ENCODE data around the gene EFNB3. TPM values are rescaled to one million over a fixed set of nuclear protein-coding genes. Genes with fewer than 3 reads are reported as not detected.

Gene EFNB3
- total and polyA plus RNA-seq, 2 of the 4 experiments (the other 2 are of a cell fraction) = 0.54 to 2.0 TPM

Other genes starting within 250 kb of the EFNB3 start
- gene ZBTB4, start 225.6 kb upstream of the EFNB3 start, total RNA-seq (2012; rRNA removed) = 6.3 and 8.3 TPM in 2 replicates
- gene ZBTB4, start 225.6 kb upstream of the EFNB3 start, polyA plus RNA-seq (2012; rRNA removed) = 20.1 and 20.3 TPM in 2 replicates
- gene SLC35G6, start 223.8 kb upstream of the EFNB3 start, total RNA-seq (2012; rRNA removed) = not detected in 2 replicates
- gene SLC35G6, start 223.8 kb upstream of the EFNB3 start, polyA plus RNA-seq (2012; rRNA removed) = not detected in 2 replicates
- gene POLR2A, start 220.8 kb upstream of the EFNB3 start, total RNA-seq (2012; rRNA removed) = 56.4 and 56.6 TPM in 2 replicates
- gene POLR2A, start 220.8 kb upstream of the EFNB3 start, polyA plus RNA-seq (2012; rRNA removed) = 38.4 and 54.0 TPM in 2 replicates
- gene TNFSF12, start 156.1 kb upstream of the EFNB3 start, total RNA-seq (2012; rRNA removed) = 2.7 and 3.6 TPM in 2 replicates
- gene TNFSF12, start 156.1 kb upstream of the EFNB3 start, polyA plus RNA-seq (2012; rRNA removed) = 22.0 and 23.1 TPM in 2 replicates
- gene TNFSF13, start 146.5 kb upstream of the EFNB3 start, total RNA-seq (2012; rRNA removed) = 0.56 TPM in 1 of 2 replicates, not detected in the other
- 0.98 and 1.3 TPM in 2 replicates for gene TNFSF13, start 146.5 kb upstream of the EFNB3 start, polyA plus RNA-seq (2012; rRNA removed)
- 72.8 and 120 TPM in 2 replicates for gene SENP3, start 143.3 kb upstream of the EFNB3 start, total RNA-seq (2012; rRNA removed)
- gene SENP3, start 143.3 kb upstream of the EFNB3 start, polyA plus RNA-seq (2012; rRNA removed) = 74.7 and 82.4 TPM in 2 replicates
- gene CD68, start 125.6 kb upstream of the EFNB3 start, total RNA-seq (2012; rRNA removed) = 16.0 and 23.3 TPM in 2 replicates
- gene CD68, start 125.6 kb upstream of the EFNB3 start, polyA plus RNA-seq (2012; rRNA removed) = 43.1 and 55.0 TPM in 2 replicates
- gene MPDU1, start 121.3 kb upstream of the EFNB3 start, total RNA-seq (2012; rRNA removed) = 142 and 149 TPM in 2 replicates
- gene MPDU1, start 121.3 kb upstream of the EFNB3 start, polyA plus RNA-seq (2012; rRNA removed) = 135 and 152 TPM in 2 replicates
- gene SOX15, start 115.1 kb upstream of the EFNB3 start, total RNA-seq (2012; rRNA removed) = 0.18 and 0.28 TPM in 2 replicates
- 0.62 and 1.0 TPM in 2 replicates for gene SOX15, start 115.1 kb upstream of the EFNB3 start, polyA plus RNA-seq (2012; rRNA removed)
- 38.6 and 39.1 TPM in 2 replicates for gene FXR2, start 90.3 kb upstream of the EFNB3 start, total RNA-seq (2012; rRNA removed)
- 55.9 and 59.8 TPM in 2 replicates for gene FXR2, start 90.3 kb upstream of the EFNB3 start, polyA plus RNA-seq (2012; rRNA removed)
- 20.4 and 21.4 TPM in 2 replicates for gene SAT2, start 77.4 kb upstream of the EFNB3 start, total RNA-seq (2012; rRNA removed)
- gene SAT2, start 77.4 kb upstream of the EFNB3 start, polyA plus RNA-seq (2012; rRNA removed) = 43.8 and 45.9 TPM in 2 replicates
- gene SHBG, start 75.1 kb upstream of the EFNB3 start, total RNA-seq (2012; rRNA removed) = 0.36 TPM in 1 of 2 replicates, not detected in the other
- 0.38 and 0.40 TPM in 2 replicates for gene SHBG, start 75.1 kb upstream of the EFNB3 start, polyA plus RNA-seq (2012; rRNA removed)
- gene ATP1B2, start 54.3 kb upstream of the EFNB3 start, total RNA-seq (2012; rRNA removed) = not detected in 2 replicates
- gene ATP1B2, start 54.3 kb upstream of the EFNB3 start, polyA plus RNA-seq (2012; rRNA removed) = 0.02 TPM in 1 of 2 replicates, not detected in the other
- 26.4 and 31.2 TPM in 2 replicates for gene TP53, start 17.7 kb upstream of the EFNB3 start, total RNA-seq (2012; rRNA removed)
- gene TP53, start 17.7 kb upstream of the EFNB3 start, polyA plus RNA-seq (2012; rRNA removed) = 41.6 and 48.5 TPM in 2 replicates
- gene WRAP53, start 16.7 kb upstream of the EFNB3 start, total RNA-seq (2012; rRNA removed) = 5.0 and 6.6 TPM in 2 replicates
- gene WRAP53, start 16.7 kb upstream of the EFNB3 start, polyA plus RNA-seq (2012; rRNA removed) = 9.4 and 9.5 TPM in 2 replicates
- gene DNAH2, start 12.5 kb downstream of the EFNB3 start, total RNA-seq (2012; rRNA removed) = under 0.01 TPM in 2 replicates
- 0.01 and 0.02 TPM in 2 replicates for gene DNAH2, start 12.5 kb downstream of the EFNB3 start, polyA plus RNA-seq (2012; rRNA removed)
- gene KDM6B, start 129.0 kb downstream of the EFNB3 start, total RNA-seq (2012; rRNA removed) = 0.72 and 1.1 TPM in 2 replicates
- 3.5 and 4.5 TPM in 2 replicates for gene KDM6B, start 129.0 kb downstream of the EFNB3 start, polyA plus RNA-seq (2012; rRNA removed)
- gene TMEM88, start 149.9 kb downstream of the EFNB3 start, total RNA-seq (2012; rRNA removed) = not detected in 2 replicates
- 1.9 and 2.1 TPM in 2 replicates for gene TMEM88, start 149.9 kb downstream of the EFNB3 start, polyA plus RNA-seq (2012; rRNA removed)
- 40.7 and 62.2 TPM in 2 replicates for gene NAA38, start 152.4 kb downstream of the EFNB3 start, total RNA-seq (2012; rRNA removed)
- gene NAA38, start 152.4 kb downstream of the EFNB3 start, polyA plus RNA-seq (2012; rRNA removed) = 76.8 and 122 TPM in 2 replicates
- 10.8 and 11.1 TPM in 2 replicates for gene CYB5D1, start 152.8 kb downstream of the EFNB3 start, total RNA-seq (2012; rRNA removed)
- gene CYB5D1, start 152.8 kb downstream of the EFNB3 start, polyA plus RNA-seq (2012; rRNA removed) = 7.0 and 8.8 TPM in 2 replicates
- 67.2 and 78.1 TPM in 2 replicates for gene CHD3, start 183.6 kb downstream of the EFNB3 start, total RNA-seq (2012; rRNA removed)
- 55.1 and 65.4 TPM in 2 replicates for gene CHD3, start 183.6 kb downstream of the EFNB3 start, polyA plus RNA-seq (2012; rRNA removed)
- 1.3 and 1.4 TPM in 2 replicates for gene RNF227, start 211.1 kb downstream of the EFNB3 start, total RNA-seq (2012; rRNA removed)
- 2.7 and 3.1 TPM in 2 replicates for gene RNF227, start 211.1 kb downstream of the EFNB3 start, polyA plus RNA-seq (2012; rRNA removed)
- gene KCNAB3, start 224.7 kb downstream of the EFNB3 start, total RNA-seq (2012; rRNA removed) = 0.36 and 0.56 TPM in 2 replicates
- gene KCNAB3, start 224.7 kb downstream of the EFNB3 start, polyA plus RNA-seq (2012; rRNA removed) = 4.2 and 4.9 TPM in 2 replicates
- 31.4 and 50.4 TPM in 2 replicates for gene TRAPPC1, start 226.7 kb downstream of the EFNB3 start, total RNA-seq (2012; rRNA removed)
- 303 and 341 TPM in 2 replicates for gene TRAPPC1, start 226.7 kb downstream of the EFNB3 start, polyA plus RNA-seq (2012; rRNA removed)
- gene CNTROB, start 227.0 kb downstream of the EFNB3 start, total RNA-seq (2012; rRNA removed) = 12.5 and 12.7 TPM in 2 replicates
- 26.3 and 26.4 TPM in 2 replicates for gene CNTROB, start 227.0 kb downstream of the EFNB3 start, polyA plus RNA-seq (2012; rRNA removed)